Natural killer cell (primary cell): ENCODE measurements around the gene MPPE1. TPM values are rescaled to one million over a fixed set of nuclear protein-coding genes. Genes with fewer than 3 reads are reported as not detected.

Experiments
- ATAC-seq, 3 donors: fragments of 150-1000 bp in 2 of 3; fragments of 200-7000 bp in 1 of 3; cut with Tn5 transposase; 1 replicate in 1 of 3; 2 replicates in 2 of 3; pipeline ENCODE4 v1.10.0; 2021; ENCODE audit warnings: mild to moderate bottlenecking in 2 of 3, moderate library complexity in 2 of 3
- DNase-seq, 2 donors: peaks; one replicate each; pipeline versions ENCODE4 v3.0.0 to v3.0.0-alpha.2; 2013 to 2021; ENCODE audit warnings: mixed read lengths in 1 of 2
- H3K27ac ChIP-seq: one replicate; pipeline ENCODE4 v1.5.1; 2013; ENCODE audit warnings: mild to moderate bottlenecking, low read length
- H3K27me3 ChIP-seq: one replicate; pipeline ENCODE4 v1.6.1; 2013; ENCODE audit warnings: low read length; ENCODE audit not compliant: control insufficient read depth, insufficient read depth
- H3K36me3 ChIP-seq: one replicate; pipeline ENCODE4 v1.6.1; 2013; ENCODE audit warnings: low read length; ENCODE audit not compliant: control insufficient read depth, insufficient read depth
- H3K4me1 ChIP-seq: one replicate; pipeline ENCODE4 v1.6.1; 2013; ENCODE audit warnings: low read length; ENCODE audit not compliant: control insufficient read depth, insufficient read depth
- H3K4me3 ChIP-seq: one replicate; pipeline ENCODE4 v1.5.1; 2013; ENCODE audit warnings: low read length
- H3K9me3 ChIP-seq: one replicate; pipeline ENCODE4 v1.6.1; 2013; ENCODE audit warnings: low read length; ENCODE audit not compliant: control insufficient read depth, insufficient read depth
- H3K27ac Mint-ChIP-seq, 2 donors: one replicate each; pipeline ENCODE4 v1.8.0; 2022; ENCODE audit warnings: mild to moderate bottlenecking in 2 of 2, mixed read lengths in 2 of 2, moderate library complexity in 1 of 2
- H3K27me3 Mint-ChIP-seq, 2 donors: one replicate each; pipeline ENCODE4 v1.8.0; 2022; ENCODE audit warnings: low read depth in 2 of 2, mixed read lengths in 2 of 2
- H3K36me3 Mint-ChIP-seq: one replicate; pipeline ENCODE4 v1.8.0; 2022; ENCODE audit warnings: mixed read lengths
- H3K4me1 Mint-ChIP-seq, 2 donors: one replicate each; pipeline ENCODE4 v1.8.0; 2022; ENCODE audit warnings: mixed read lengths in 2 of 2
- H3K4me3 Mint-ChIP-seq: one replicate; pipeline ENCODE4 v1.8.0; 2022; ENCODE audit warnings: mild to moderate bottlenecking, moderate library complexity, mixed read lengths
- H3K9me3 Mint-ChIP-seq, 2 donors: one replicate each; pipeline ENCODE4 v1.8.0; 2022; ENCODE audit warnings: mixed read lengths in 2 of 2
- WGBS: methylation state at CpG from one replicate; pipeline ENCODE4 v1.1.7; 2013; ENCODE audit warnings: missing lambda C conversion rate; ENCODE audit not compliant: insufficient coverage; 5-methylcytosine and 5-hydroxymethylcytosine counted together
- intact Hi-C: fragments of 100-400 bp; cut with micrococcal nuclease; formaldehyde crosslinking; loops from one replicate; pipeline ENCODE4 v1.14.2; 2022
- total RNA-seq, 4 donors: library from RNA; stranded (reverse); fragments of 120-200 nt in 1 of 4; gene quantifications; one replicate each; pipeline versions ENCODE4 v1.2.3 to v1.2.4, GENCODE V29; 2013 to 2022
- TF ChIP-seq, protein P1 (sequence below): fragments of 200-600 bp; IDR thresholded peaks from one replicate; pipeline ENCODE4 v1.8.0; 2022; ENCODE audit warnings: antibody characterized with exemption

The MPPE1 gene
- total RNA-seq, 3 donors from 2014 or later (not counting 1 experiment from before 2014, with no cell fraction given) = 98.3 to 110 (median 105) TPM

DNA sequence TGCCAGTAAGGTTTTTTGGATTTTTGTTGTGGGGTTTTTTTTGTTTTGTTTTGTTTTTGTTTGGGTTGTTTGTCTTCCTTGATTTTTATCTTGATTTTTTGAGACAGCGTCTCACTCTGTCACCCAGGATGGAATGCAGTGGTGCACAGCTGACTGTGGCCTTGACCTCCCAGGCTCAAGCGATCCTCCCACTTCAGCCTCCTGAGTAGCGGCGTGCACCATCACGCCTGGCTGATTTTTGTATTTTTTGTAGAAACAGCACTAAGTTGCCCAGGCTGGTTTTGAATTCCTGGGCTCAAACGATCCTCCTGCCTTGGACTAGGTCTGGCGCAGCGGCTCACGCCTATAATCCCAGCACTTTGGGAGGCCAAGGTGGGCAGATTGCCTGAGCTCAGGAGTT lies 16.4 kb downstream of the MPPE1 start:
- H3K27me3 ChIP-seq = no peaks in the 10 kb centered on the region
- DNase-seq (no peak), ATAC-seq (no peak)
- WGBS = 97% methylated on average over 9 of the region's 9 CpGs
- Mint-ChIP-seq H3K27ac (no peak overlapping the region), H3K36me3 (no peaks in the 10 kb centered on the region), H3K27me3 (no peaks in the 10 kb centered on the region), H3K4me3 (no peak overlapping the region), H3K9me3 (no peaks in the 10 kb centered on the region), H3K4me1 (peaks cover 0 to 5% of the 10 kb centered on the region in 2 donors)
- TF ChIP-seq, protein P1, sequence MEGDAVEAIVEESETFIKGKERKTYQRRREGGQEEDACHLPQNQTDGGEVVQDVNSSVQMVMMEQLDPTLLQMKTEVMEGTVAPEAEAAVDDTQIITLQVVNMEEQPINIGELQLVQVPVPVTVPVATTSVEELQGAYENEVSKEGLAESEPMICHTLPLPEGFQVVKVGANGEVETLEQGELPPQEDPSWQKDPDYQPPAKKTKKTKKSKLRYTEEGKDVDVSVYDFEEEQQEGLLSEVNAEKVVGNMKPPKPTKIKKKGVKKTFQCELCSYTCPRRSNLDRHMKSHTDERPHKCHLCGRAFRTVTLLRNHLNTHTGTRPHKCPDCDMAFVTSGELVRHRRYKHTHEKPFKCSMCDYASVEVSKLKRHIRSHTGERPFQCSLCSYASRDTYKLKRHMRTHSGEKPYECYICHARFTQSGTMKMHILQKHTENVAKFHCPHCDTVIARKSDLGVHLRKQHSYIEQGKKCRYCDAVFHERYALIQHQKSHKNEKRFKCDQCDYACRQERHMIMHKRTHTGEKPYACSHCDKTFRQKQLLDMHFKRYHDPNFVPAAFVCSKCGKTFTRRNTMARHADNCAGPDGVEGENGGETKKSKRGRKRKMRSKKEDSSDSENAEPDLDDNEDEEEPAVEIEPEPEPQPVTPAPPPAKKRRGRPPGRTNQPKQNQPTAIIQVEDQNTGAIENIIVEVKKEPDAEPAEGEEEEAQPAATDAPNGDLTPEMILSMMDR = no peak
- H3K9me3 ChIP-seq = no peaks in the 10 kb centered on the region
- no peaks in the 10 kb centered on the region for H3K4me1 ChIP-seq
- H3K27ac ChIP-seq = no peak overlapping the region
- peaks cover 54% of the 10 kb centered on the region for H3K36me3 ChIP-seq
- H3K4me3 ChIP-seq = no peak overlapping the region
- intact Hi-C loops = no loop called here

DNA sequence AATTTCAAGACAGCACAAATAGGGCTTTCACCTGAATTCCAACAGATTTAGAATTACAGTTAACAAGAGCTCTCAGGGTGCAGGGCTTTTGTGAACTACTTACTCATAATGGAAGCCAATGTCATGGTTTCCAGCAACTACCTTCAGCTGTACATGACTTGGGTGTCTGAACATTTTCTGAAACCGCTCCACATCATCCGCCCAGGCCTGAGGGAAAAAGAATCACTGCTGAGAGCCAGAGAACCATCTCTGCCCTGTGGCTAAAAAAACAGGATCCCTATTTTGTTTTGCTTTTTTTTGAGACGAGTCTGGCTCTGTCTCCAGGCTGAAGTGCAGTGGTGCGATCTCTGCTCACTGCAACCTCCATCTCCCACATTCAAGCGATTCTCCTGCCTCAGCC lies 18.8 kb downstream of the MPPE1 start:
- DNase-seq (no peak), ATAC-seq (no peak)
- H3K9me3 ChIP-seq = no peaks in the 10 kb centered on the region
- Mint-ChIP-seq H3K9me3 (no peaks in the 10 kb centered on the region), H3K27ac (no peak overlapping the region), H3K4me1 (peaks cover 0 to 8% of the 10 kb centered on the region in 2 donors), H3K4me3 (no peak overlapping the region), H3K36me3 (no peaks in the 10 kb centered on the region), H3K27me3 (no peaks in the 10 kb centered on the region)
- H3K4me1 ChIP-seq = no peaks in the 10 kb centered on the region
- TF ChIP-seq, protein P1 = no peak
- WGBS = 100% methylated on average over 4 of the region's 5 CpGs
- H3K27ac ChIP-seq = no peak overlapping the region
- intact Hi-C loops = no loop called here
- H3K27me3 ChIP-seq = no peaks in the 10 kb centered on the region
- no peak overlapping the region for H3K4me3 ChIP-seq
- H3K36me3 ChIP-seq = peaks cover 62% of the 10 kb centered on the region

DNA sequence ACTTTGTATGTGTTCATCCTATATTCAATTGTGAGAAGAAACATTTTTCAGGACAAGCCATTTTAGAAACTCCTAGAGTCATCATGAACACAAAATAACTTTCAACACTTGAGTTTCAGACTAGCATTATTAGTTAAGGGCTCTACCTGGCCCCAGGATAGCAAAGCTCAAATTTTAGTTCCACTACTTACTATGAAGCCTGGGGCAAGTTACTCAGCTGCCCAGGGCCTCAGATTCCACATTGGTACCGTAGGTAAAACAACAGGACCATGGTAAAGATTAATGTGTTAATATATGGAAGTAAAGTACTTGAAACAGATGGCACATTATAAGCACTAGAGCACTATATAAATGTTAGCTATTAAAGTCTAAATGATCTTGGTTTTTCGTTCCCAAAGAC lies 19.4 kb downstream of the MPPE1 start:
- intact Hi-C loops = no loop called here

More for the DNA sequence above, 19.4 kb downstream of the MPPE1 start:
- H3K27me3 ChIP-seq = no peaks in the 10 kb centered on the region
- no peak overlapping the region for H3K27ac ChIP-seq
- no peak overlapping the region for H3K27ac Mint-ChIP-seq
- TF ChIP-seq, protein P1 = no peak
- peaks cover 62% of the 10 kb centered on the region for H3K36me3 ChIP-seq
- DNase-seq (no peak), ATAC-seq (no peak)
- peaks cover 3% of the 10 kb centered on the region for H3K4me1 ChIP-seq
- peaks cover 0 to 8% of the 10 kb centered on the region in 2 donors for H3K4me1 Mint-ChIP-seq
- no peaks in the 10 kb centered on the region for H3K9me3 ChIP-seq
- no peak overlapping the region for H3K4me3 ChIP-seq
- H3K27me3 Mint-ChIP-seq = no peaks in the 10 kb centered on the region
- H3K4me3 Mint-ChIP-seq = no peak overlapping the region
- WGBS = 100% methylated on average over 1 of the region's 2 CpGs
- H3K36me3 Mint-ChIP-seq = no peaks in the 10 kb centered on the region
- H3K9me3 Mint-ChIP-seq = no peaks in the 10 kb centered on the region
